ENCODE data around the gene NOPCHAP1.

The NOPCHAP1 gene

GRCh38 chr12:105024928-105025327, 38.8 kb downstream of the NOPCHAP1 start:
- DNase-seq, result no peak

- peak; percentile 11 for DNase-seq
Observed at GRCh38 chr12:105025890-105026289, 39.8 kb downstream of the NOPCHAP1 start.

- DNase-seq, result no peak
Observed at GRCh38 chr12:105026411-105026810, 40.3 kb downstream of the NOPCHAP1 start.

GRCh38 chr12:105030820-105031807, 45.0 kb downstream of the NOPCHAP1 start:
- DNase-seq, result no peak

- DNase-seq, result no peak
Observed at GRCh38 chr12:105032703-105033357, 46.7 kb downstream of the NOPCHAP1 start.

GRCh38 chr12:105033851-105034250, 47.7 kb downstream of the NOPCHAP1 start:
- DNase-seq, result no peak
